Esophagus mucosa (tissue), 1 donor: ENCODE data around the gene TTF2. TPM values are rescaled to one million over a fixed set of nuclear protein-coding genes. Genes with fewer than 3 reads are reported as not detected.
"Not testable (repeated sequence)": the region's sequence is repeated elsewhere in the genome, so short reads cannot be mapped to it uniquely, and the experiment has no call there.

Experiments used
- ATAC-seq: fragments of 200-7000 bp; cut with Tn5 transposase; one replicate; pipeline ENCODE4 v1.9.1; 2020
- total RNA-seq: library from RNA; stranded (reverse); gene quantifications from one replicate; pipeline ENCODE4 v1.2.4, GENCODE V29; 2023
- donor health status: DM: yes; HTN: yes; CAD: no.

TTF2 gene
- total RNA-seq, 1 donor from 2014 or later = 26.2 TPM

DNA sequence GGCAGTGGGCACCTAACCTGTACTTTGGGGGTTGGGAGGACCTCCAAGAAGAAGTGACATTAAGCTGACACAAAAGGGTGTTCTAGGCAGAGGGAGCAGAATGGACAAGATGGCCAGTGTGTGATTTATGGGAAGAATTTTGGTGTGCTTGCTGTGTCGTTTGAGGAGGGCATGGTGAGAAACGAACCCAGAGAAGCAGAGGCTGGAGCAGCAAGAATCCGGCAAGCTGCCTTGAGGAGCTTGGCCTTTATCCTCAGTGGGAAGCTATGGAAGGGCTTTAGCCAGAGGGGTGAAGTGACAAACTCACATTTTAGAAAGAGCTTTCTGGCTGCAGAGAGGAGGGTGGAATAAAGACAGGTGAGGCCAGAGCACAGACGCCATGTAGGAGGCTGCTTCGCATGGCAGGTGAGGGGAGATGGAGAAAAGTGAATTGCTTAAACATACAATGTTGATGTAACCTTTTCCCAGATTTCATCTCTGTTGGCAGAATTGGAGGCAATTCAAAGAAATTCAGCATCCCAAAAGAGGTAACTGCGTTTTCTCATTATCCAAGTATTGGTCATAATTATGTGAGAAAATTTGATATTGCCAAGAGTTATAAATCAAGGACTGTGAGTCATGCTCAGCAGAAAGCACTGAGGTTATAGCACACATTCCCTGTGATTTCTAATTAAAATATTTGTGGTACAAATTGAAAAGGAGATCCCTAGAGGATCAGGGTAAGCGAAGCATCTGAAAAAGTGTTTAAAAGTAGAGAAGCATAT lies 34.9 kb downstream of the TTF2 start:
- ATAC-seq = no peak

DNA sequence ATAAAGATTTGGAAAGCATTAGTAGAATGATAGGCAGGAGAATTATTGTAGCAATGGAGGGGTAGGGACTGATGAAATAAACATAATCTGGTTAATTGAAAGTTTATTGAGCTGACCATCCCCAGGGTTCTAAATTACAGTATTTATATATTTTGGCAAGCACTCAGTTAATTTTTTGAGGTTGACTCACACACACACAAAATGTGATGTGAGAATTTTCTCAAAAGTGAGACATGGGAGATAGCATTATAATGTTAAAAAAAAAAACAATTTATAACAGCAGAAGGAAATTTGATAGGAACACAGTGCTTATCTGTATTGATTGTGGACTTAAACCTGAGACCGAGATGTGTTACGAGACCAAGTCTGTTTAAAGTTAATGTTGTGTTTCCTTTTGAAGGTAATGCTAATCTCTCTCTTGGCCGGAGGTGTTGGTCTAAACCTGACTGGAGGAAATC lies 36.9 kb downstream of the TTF2 start:
- ATAC-seq = no peak

DNA sequence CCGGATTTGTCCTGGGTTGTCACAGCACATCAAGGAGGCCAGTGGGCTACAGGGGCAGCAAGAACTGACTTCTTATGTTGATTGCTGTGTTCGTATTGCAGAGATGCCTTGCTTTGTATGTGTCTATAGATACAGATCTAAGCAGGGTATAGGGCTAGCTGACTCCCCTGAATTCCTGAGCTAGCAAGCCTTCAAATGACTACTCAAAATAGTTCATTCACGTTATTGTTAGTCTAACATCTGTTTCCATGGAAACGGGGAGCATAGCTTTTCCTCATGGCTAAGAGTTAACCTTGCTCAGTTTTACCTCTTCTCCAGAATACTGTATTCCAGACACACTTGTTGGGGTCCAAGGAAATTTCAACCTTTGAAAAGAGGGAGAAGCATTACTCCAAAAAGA lies 37.3 kb downstream of the TTF2 start:
- no peak for ATAC-seq

DNA sequence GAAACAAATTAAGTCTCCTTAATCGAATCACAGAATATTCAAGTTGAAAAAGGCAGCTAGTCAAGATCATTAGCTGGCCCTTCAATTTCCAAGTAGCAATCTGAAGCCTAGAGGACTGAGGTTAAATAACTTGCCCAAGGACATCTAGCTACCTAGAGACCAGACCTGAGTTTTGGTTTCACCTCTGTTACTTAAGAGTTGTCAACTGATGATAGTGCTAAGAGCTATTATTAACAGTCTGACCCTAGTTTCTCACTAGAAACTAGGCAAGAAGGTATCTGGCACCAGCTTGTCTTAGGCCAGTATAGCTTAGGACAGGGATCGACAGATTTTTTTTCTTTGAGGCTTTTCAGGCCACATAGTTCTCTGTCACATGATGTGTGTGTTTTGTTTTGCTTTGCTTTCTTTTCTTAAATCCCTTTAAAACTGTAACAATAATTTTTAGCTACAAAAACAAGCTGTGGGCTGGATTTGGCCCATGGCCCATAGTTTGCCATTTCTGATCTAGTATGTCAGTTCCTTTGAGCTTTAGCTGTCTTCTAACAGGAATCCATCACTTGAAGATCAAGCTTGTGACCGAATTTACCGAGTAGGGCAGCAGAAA lies 38.3 kb downstream of the TTF2 start:
- ATAC-seq = no peak

DNA sequence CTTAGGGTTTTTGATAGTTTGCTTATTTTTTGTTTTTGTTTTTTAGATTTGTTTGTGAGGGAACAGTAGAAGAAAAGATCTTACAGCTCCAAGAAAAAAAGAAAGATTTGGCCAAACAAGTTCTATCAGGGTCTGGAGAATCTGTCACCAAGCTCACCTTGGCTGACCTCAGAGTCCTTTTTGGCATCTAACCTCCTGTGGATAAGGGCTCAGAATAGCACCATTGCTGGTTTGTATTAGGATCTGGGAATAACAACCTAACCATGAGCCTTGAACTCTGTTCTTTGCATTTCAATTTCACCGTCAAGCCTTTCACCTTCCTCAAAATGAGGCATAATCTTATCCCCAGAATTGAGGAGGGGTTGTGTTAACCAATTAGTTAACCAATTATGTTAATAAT lies 41.2 kb downstream of the TTF2 start:
- no peak for ATAC-seq

DNA sequence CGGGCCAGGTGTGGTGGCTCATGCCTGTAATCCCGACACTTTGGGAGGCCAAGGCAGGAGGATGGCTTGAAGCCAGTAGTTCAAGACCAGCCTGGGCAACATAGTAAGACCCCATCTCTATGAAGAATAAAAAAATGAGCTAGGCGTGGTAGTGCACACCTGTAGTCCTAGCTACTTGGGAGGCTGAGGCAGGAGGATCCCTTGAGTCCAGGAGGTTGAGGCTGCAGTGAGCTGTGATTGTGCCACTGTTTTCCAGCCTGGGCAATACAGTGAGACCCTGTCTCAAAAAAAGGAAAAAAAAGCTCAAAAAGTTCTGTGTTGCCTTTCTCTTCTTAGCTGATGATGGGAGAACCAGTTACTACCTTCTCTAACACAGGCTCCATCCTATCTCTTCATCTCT lies 41.7 kb downstream of the TTF2 start:
- ATAC-seq = not testable (repeated sequence)

DNA sequence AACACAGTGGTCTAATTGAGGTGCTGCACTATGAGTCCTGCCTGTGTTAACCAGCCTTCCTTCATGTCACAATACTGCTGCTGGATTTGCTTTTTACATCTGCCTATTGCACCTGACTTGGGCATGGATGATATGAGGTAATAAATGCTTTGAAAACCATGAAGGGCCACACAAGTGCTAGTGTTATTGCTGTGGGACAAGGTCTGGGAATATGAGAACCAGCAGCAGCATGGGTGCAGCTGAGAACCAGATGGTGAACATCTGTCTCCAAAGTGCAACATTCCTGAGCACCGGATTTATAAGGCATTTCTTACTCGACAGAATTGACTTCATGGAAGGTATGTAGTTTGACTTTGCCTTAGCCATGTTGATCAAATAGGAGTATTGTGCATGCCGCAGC lies 44.9 kb downstream of the TTF2 start:
- ATAC-seq = no peak

DNA sequence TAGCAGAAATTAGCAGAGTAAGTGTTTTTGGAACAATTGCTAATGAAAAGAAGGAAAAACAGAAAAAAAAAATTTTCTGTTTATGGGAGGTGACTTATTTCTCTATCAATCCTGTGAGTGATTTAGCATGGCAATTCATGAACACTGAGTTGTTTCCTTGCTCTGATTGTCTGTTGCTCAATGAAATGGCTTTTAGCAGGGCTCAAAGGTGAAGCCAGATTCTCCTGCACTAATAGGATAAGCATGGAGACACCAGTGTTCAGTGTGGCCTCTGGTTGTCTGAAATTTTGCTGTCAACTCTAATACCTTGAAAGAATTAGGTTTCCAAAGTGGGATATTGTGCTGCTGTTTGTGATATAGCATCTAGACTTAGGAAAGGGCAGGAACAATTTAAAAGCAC lies 45.6 kb downstream of the TTF2 start:
- ATAC-seq = no peak

DNA sequence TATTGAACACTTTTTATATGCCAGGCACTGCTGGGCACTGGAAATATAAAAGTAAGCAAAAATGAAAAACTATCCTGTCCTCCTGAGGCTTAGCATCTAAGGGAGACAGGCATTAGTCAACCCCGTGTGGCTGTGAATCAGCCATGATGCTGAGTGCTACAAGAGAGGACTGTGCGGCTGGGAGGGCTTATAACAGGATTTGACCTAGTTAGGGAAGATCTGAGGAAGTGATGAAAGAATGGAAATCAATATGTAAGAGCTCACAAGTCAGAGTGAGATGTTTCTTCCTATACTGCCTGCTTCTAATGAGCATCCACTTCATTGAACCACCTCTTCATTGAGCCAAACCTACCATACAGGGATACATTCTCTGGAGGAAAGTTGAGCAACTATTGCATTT lies 46.4 kb downstream of the TTF2 start:
- no peak for ATAC-seq

DNA sequence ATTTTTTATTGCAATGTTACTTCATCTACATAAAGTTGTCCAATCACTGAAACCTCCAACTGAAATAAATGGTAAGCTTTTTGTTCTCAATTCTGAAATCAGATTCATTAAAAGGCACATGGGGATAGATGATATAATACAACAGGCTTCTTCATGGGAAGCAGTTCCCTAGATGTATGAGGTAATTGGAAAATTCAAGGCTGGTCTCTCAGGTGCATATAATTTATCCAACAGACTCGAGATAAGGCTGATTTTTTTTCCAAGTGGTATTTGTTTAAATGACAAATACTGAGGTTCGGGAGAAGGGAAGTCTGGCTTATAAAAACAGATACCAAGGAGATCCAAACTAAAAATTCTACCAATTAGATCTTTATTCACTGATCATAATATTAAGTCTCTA lies 47.2 kb downstream of the TTF2 start:
- no peak for ATAC-seq

DNA sequence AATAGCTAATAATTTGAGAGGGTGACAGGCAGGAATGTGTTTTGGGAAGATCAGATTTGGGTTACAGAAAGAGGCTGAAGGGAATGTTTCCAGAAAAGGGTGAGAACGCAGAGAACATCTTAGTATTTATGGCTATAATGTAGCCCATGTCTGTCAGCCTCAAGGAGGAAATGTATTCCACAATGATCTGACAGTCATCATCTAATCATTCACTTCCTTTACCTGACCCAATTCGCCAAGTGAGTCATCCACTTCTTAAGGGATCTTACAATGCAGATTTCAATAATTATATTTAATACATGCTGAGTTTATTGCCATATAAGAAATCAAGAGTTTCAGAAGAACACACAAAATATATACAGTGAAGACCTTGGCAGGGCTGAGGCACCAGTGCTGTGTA lies 50.6 kb downstream of the TTF2 start:
- peak; percentile 76 for ATAC-seq

DNA sequence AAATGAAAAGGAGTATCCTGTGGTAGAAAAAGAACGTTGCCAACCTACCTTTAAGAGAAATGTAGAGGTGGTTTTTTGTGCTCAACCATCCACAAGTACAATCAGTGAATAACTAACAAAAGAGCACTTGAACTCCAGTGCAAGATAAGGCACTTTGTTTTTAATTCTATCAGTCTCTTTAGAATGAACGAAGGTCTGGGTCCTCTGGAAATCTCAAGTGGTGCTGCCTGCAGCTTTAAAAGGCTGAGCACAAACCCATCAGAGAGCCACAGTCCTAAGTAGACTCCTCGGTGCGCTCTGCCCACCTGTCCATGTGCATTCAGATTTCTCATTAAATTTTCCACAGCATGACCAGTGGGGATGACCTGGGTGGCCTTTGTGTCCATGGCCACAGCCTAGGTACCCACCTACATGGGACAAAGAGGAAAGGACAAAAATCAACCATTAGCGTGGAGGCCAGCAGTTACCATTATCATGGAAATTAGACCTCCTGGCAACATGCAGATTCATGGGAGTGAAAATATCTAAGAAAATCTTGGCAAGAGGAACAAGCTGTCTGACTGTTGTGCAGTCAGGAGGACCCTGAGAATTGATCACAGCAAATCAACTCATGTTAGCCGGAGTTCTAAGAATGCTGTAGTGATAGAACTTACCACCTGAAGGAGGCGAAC lies 52.1 kb downstream of the TTF2 start:
- ATAC-seq = no peak

DNA sequence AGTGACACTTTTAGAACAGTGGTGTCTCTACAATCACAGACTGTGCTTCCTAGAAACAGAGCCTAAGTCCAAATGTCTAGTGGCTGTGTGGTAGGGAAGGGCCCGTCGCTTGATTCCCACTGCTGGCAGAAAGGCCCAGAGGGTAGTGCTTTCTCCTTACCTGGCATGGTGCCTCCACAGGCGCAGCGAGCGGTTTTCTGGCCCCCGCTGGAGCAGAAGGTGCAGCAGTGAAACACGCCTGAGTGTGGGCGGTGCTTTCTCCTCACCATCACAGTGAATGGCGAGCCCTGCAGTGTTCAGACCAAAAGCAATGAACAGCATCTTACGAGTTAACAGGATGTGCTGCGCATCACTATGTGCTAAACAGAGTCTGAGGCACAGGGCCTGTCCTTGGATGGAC lies 53.1 kb downstream of the TTF2 start:
- no peak for ATAC-seq

DNA sequence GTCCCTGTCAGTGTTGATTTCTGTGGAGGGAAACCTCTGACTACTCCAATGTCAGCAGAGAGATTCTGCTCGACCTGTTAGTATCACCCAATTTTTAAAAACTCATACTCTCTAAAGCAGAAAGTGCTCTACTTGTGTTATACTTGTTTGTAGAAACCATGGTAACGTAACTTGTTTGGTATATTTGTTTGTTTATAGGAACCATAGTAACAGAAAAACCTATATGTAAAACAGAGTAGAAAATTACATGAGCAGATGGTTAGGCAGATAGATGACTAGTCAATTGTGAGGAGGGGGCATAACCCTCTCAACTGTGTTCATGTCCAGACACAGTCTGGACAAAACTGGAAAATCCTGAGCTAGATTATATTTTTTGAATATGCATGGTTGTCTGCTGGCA lies 54.8 kb downstream of the TTF2 start:
- ATAC-seq = no peak

DNA sequence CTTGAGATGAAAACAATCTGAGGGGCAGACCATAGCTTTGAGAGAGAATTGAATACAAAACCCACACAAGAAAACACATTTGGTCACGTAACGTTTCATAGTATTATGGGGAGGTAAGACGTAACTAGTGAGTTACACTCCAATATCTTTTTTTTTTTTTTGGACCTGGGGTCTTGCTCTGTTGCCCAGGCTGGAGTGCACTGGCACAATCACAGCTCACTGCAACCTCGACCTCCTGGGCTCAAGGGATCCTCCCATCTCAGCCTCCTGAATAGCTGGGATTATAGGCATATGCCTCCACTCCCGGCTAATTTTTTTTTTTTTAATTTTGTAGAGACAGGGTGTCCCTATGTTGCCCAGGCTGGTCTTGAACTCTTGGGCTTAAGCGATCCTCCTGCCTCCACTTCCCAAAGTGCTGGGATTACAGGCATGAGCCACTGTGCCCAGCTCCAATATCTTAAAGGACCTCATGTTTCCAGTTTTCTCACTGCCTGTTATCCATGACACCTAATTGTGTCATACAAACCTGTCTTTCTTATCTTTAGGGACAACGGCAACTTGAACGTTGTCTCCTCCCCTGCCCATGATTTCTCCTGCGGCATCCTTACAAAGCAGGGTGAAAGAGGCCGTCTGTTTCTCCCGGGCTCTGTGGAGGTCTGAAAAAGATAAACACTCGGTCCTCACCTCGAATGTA lies 56.1 kb downstream of the TTF2 start:
- ATAC-seq = no peak

DNA sequence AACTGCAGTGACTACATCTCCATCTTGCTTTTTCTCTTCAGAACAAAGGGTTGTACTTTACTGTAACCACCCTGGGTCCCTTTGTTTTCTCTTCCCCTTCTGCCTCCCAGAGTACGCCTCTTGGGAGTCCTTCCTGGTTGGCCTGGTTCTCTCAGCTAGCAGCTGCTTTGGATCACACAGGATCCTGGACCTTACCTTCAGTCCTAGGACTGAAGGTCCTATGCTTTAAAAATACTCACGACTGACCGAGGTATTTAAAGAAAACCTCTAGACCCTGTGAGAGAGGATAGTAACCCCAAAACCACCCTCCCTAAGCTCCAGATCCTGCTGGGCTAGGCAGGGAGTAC lies 56.6 kb downstream of the TTF2 start:
- no peak for ATAC-seq

DNA sequence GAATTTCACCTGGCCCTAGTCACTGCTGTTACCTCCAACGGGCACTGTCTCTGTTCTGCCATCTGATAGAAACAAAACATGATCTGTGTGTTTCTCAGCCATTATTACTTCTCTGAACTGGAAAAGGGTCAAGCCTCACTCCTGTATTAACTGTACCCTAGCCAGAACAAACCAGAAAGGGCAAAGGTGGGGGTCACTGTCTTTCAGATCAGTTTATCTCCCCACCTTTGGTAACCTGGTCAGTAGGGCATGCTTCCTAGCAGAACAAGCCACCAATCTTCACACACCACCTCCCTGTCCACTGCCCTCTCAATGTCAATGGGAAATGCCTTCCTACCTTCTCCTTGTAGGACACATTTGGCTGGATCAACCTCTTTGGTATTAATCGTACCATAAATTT lies 57.6 kb downstream of the TTF2 start:
- no peak for ATAC-seq

DNA sequence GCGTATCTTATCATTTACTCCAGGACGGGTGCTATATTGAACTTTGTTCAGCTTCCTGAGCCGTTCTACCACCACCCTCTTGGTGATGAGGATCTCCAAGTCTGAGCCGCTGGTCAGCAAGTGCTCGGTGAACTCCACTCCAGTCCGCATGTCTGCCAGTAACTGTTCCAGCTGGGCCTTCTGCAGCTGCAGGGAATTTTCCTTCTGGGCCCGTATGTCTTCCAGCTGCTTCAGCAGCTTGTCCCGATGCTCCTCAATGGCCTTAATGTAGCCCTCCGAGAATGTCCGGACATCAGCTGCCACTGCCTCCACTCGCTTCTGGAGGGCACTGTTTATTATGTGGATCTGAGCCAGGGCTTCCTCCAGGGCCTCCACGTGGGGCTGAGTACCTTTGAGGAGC lies 58.0 kb downstream of the TTF2 start:
- no peak for ATAC-seq

DNA sequence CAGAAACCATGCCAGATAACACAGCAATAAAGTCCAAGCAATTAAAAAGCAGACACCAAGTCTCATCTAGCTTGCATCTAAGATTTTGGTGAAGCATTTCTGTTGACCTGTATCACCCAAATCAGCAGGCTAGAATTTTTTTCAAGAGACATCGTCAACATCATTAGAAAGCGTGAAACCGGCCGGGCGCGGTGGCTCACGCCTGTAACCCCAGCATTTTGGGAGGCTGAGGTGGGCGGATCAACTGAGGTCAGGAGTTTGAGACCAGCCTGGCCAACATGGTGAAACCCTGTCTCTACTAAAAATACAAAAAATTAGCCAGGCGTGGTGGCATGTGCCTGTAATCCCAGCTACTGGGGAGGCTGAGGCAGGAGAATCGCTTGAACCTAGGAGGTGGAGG lies 59.0 kb downstream of the TTF2 start:
- not testable (repeated sequence) for ATAC-seq

DNA sequence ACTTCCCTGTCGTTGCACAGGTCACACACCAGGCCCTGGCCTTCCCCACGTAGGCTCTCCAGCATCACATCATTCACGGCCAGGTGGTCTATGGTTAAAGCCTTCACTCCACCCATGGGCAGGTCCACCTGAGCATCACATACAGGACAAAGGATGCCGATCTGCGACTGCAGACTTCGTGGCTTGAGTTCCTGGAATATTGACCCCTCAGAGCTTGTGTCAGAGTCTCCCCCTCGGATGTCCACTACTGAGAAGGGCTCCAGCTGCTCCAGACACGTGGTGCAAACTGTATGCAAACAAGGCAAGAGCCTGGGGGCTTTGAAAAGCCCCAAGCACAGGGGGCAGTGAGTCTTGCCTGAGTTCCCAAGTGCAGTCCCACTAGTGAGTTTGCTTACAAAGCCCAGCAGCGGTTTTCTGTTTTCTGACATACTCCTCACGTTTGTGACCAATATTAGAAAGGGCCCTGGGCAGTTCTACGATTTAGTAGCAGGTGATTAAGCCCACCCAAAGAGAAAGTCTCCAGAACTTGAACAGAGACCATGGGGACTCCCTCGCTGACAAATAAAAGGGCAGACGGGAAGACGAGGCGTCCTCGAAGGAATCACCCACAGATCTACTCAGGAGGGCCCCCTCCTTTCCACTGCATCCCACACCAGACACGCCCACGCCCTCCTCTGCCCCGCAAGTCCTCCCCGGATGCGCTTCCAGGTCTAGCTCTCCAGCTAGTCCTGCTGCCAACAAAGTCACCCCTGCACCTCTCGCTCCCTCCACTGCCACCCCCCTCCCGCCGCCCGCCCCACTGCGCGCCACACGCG lies 60.9 kb downstream of the TTF2 start:
- no peak for ATAC-seq

DNA sequence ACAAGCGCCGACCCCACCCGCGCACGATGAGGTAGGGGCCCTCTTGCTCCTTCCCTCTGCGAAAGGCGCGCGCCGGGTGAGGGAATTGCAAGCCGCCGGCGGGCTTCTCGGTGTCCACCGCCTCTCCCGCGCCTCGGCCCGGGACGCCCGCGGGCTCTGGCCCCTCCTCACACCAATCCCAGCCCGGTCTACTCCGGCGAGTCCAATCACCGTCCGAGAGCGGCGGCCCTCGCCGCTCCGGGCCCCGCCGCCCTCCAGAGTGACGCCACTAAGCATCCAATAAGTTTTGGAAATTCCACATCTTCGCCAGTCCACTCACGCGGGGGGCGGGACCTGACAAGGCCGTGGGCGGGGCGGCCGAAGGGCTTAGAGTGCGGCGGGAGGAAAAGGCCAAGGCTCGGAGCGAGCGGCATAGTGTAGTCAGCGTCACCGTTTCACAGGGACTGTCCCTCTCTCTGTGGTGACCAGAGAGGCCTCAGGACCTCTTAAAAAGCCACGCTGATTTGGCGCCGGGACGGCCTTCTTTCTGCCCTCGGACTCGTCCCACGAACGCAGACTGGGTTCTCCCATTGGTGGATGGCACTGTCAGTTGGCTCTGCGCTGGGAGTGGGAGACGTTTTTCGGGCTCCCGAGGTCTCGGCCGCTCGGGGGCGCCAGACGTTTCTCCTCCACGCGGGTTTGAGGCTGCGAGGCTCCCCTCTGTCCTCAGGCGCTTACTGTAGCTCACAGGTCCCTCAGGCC lies 61.6 kb downstream of the TTF2 start, which contains the start of gene TRIM45:
Gene TRIM45 (minus strand): TSS at position 161 of the 741 bp plus-strand sequence. CDS start 548 bp downstream, outside the sequence.
- ATAC-seq = peak; percentile 98
